Activated naive CD4-positive, alpha-beta T cell treated with anti-CD3 and anti-CD28 coated beads, Interleukin-2, amount 50 U/mL, for 16 hours (primary cell): ENCODE data around the gene LRRD1.
"Not testable (repeated sequence)": the region's sequence is repeated elsewhere in the genome, so short reads cannot be mapped to it uniquely, and the experiment has no call there.

Source experiments
- DNase-seq: peaks from one replicate; pipeline ENCODE4 v3.0.0-alpha.2; 2020

Gene LRRD1

DNA sequence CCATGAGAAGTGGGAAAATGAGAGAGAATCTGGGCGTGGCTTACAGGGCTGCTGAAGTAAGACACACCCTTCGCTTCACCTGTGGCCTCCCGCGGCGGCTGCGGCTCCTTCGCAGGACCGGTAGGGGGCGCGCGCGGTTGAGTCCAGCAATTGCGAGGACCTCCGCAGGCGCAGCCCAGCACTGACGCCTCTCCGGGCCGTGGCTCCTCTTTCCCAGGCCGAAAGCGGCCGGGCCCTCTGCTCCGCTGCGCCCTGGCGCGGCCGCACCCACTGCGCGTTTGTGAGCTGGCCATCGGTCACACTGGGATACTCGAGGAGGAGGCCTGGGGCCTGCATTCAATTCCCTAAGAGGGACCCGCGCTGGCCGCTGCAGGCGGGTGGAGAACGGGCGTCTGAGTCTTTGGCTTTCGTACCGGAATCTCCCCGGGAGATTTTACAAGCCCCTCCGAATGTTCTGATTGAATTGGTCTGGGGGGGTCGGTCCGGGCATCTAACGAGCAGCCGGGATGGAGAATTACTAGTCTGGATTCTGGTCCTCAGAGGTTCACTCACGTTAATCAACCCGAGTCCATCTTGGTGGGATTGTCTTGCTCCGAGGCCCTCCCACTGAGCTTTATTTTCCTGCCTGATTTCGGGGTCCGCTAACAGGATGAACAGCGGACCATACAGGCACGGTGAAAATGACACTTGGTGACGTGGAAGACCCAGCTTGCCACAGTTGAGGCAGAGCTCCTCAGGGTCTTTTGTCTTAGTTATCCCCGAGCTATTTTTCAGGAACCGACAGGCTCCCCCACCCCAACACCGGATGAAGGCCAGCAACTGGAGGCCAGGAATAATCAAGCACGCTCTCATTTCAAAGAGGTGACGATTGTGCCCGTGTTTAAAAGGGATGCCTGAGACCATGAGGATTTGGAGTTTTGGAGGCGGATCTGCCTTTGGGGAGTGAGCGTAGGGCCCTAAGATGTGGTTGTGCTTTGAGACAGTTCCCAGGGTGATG, at the start of gene LRRD1:
Gene LRRD1, minus strand, starts transcription at position 215 of the 997 bp plus-strand sequence. CDS start 13,940 bp downstream, outside the sequence.
- DNase-seq = peak; percentile 90

DNA sequence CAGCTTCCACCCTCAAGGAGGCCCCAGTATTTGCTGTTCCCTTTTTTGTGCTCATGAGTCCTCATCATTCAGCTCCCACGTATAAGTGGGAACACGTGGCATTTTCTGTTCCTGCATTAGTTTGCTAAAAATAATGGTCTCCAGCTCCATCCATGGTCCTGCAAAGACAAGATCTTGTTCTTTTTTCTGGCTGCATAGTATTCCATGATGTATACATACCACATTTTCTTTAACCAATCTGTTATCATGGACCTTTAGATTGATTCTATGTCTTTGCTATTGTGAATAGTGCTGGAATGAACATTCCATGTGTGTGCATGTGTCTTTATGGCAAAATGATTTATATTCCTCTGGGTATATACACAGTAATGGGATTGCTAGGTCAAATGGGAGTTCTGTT, 49.8 kb upstream of the LRRD1 start:
- no peak for DNase-seq

DNA sequence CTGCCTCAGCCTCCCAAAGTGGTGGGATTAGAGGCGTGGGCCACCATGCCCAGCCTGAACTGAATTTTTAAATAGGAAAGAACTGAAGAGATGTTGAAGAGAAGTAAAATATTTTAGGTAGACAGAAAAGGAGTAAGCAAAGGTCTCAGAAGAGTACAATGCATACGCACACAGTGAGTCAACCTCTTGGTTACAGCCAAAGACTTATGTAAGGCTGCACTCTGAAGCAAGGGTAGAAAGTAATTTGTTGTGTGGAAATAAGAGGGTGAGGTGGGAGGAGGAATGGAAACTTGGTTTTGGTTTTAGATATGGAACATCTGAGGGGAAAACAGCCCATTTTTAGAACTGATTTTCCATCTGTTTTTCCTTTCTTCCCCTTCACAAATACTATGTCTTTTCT, 49.2 kb upstream of the LRRD1 start:
- no peak for DNase-seq

DNA sequence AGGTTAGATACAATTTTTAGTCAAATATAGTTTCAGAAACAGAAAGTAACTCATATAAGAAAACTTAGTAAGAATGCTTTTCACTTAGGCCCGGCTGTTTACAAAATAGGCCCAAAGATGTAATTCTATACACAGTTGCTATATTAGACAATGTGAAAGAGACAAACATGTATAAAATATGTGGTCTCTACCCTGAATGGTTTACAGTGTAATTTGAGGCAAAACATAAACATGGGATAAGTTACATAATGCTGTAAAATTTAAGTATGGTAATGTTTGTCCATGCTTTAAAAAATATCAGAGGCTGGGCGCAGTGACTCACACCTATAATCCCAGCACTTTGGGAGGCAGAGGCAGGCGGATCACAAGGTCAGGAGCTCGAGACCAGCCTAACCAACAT, 48.0 kb upstream of the LRRD1 start:
- no peak for DNase-seq

DNA sequence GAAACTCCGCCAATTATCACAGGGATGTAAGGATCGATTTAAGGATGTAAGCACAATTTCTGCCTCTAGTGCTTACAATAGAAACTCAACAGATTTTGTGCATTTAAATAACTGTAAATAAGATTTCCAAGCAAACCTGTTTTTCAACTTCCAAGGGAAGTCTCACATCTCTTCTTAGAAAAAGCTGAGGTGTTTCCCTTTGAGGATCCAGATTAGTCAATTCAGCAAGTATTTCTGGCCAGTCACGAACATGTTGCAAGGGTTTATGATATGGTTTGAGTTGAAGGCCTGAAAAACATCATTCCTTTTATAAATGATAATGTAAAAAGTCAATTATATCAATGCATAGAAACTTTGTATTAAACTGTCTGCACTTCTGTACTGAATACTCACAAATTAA, 42.8 kb upstream of the LRRD1 start:
- no peak for DNase-seq

DNA sequence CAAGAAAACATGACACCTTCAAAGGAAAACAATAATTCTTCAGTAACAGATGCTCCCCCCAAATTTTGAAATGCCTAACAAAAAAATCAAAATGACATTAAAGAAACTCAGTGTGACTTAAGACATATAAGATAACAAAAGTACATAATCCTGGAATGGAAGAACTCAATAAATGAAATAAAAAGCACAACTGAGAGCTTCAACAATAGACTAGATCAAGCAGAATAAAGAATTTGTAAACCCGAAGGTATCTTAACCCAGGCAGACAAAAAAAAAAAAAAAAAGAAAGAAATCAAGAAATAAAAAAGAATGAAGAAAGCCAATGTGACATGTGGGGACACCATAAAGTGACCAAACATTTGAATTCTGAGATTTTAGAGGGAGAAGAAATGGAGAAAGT, 27.7 kb upstream of the LRRD1 start:
- no peak for DNase-seq

DNA sequence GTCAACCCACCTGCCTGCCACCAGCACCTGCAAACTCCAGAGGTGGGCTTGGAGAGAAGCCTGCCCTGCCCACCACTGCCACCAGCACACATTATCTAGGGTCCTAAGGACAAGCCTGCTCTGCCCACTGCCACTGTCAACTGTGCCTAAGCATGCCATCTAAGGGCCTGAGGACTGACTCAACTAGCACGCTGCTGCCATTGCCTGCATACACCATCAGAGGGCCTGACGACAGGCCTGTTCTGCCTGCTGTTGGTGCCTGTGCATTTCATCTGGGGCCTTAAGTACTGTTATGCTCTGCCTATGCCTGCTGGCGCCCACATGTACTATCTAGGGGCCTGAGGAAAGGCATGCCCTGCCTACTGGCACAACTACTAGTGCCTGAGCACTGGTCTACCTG, 27.0 kb upstream of the LRRD1 start:
- DNase-seq = no peak

DNA sequence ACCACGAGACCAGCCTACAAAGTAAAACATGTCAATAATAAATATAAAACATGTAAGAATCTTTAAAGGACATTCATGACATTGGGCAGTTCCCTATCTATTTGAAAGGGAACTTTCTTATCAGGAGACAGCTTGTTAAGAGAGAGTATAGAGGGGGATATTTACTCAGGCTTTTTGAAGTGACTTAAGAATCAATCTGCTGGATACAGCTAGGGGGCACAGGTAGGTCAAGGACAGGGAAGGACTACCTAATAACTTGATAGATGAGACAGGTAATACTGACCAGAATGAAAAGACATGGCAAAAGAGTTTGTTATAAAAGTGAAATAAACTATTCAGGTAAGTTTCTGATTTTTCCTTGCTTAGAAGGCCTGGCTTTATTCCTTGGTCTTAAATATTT, 21.8 kb upstream of the LRRD1 start:
- no peak for DNase-seq

DNA sequence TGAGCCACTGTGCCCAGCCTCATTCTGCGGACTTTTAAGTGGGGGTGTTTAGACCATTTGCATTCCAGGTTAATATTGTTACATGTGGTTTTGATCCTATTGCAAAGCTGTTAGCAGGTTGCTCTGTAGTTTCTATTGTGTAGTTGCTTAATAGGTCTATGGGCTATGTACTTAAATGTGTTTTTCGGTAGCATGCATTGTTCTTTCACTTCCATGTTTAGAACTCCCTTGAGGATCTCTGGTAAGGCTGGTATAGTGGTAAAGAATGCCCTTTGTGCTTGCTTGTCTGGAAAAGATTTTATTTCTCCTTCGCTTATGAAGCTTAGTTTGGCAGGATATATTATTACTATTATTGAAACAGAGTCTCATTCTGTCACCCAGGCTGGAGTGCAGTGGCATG, 13.4 kb upstream of the LRRD1 start:
- DNase-seq = no peak

DNA sequence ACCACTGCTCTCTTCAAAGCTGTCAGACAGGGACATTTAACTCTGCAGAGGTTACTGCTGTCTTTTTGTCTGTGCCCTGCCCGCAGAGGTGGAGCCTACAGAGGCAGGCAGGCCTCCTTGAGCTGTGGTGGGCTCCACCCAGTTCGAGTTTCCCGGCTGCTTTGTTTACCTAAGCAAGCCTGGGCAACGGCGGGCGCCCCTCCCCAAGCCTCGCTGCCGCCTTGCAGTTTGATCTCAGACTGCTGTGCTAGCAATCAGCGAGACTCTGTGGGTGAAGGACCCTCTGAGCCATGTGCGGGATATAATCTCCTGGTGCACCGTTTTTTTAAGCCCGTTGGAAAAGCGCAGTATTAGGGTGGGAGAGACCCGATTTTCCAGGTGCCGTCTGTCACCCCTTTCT, 10.3 kb upstream of the LRRD1 start:
- DNase-seq = not testable (repeated sequence)

DNA sequence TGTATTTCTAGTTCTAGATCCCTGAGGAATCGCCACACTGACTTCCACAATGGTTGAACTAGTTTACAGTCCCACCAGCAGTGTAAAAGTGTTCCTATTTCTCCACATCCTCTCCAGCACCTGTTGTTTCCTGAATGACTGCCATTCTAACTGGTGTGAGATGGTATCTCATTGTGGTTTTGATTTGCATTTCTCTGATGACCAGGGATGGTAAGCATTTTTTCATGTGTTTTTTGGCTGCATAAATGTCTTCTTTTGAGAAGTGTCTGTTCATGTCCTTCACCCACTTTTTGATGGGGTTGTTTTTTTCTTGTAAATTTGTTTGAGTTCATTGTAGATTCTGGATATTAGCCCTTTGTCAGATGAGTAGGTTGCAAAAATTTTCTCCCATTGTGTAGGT, 5.4 kb upstream of the LRRD1 start:
- DNase-seq = not testable (repeated sequence)

DNA sequence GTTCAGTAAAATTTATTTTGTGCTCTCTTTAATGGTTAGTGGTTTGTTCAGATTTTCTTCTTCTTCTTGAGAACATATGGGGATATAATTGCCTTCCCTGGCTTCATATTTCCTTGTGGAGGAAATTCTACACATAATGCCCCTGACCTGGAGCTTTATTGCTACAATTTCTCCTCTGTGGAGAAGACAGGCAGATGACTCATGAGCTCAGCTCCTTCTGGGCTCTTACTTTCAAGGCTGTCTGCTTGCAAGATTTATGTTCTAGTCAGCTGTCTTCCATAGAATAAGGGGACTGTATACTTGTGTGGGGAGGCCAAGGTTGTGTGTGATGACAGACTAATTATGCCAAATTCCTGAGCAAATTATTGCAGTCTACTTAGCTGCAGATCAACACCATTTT, 1.6 kb downstream of the LRRD1 start:
- no peak for DNase-seq

DNA sequence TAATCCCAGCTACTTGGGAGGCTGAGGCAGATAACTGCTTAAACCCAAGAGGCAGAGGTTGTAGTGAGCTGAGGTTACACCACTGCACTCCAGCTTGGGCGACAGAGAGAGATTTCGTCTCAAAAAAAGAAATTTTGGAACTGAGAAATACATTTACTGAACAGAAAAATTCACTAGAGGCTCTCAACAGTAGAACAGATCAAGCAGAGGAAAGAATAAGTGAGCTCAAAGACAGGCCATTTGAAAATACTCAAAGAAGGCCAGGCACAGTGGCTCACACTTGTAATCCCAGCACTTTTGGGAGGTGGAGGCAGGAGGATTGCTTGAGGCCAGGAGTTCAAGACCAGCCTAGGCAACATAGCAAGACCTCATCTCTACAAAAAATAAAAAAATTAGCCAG, 9.4 kb downstream of the LRRD1 start:
- not testable (repeated sequence) for DNase-seq

DNA sequence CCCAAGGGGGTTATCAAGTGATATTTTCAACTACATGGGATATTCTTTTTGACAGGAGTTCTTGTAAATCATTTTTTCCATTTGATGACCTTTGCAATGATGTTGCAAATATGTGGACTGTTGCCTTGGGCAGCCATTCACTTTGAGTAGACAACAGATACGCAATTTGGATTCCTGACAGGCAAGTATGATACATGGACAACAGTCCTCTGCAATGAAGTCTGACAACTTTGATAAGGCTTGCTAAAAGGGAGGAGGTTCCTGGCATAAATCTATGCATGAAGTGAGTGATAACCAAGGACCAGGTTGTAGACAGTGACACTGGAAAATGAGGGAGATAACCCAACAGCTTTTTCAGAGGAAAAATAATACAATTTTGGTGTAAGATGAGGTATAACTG, 17.7 kb downstream of the LRRD1 start:
- DNase-seq = no peak

DNA sequence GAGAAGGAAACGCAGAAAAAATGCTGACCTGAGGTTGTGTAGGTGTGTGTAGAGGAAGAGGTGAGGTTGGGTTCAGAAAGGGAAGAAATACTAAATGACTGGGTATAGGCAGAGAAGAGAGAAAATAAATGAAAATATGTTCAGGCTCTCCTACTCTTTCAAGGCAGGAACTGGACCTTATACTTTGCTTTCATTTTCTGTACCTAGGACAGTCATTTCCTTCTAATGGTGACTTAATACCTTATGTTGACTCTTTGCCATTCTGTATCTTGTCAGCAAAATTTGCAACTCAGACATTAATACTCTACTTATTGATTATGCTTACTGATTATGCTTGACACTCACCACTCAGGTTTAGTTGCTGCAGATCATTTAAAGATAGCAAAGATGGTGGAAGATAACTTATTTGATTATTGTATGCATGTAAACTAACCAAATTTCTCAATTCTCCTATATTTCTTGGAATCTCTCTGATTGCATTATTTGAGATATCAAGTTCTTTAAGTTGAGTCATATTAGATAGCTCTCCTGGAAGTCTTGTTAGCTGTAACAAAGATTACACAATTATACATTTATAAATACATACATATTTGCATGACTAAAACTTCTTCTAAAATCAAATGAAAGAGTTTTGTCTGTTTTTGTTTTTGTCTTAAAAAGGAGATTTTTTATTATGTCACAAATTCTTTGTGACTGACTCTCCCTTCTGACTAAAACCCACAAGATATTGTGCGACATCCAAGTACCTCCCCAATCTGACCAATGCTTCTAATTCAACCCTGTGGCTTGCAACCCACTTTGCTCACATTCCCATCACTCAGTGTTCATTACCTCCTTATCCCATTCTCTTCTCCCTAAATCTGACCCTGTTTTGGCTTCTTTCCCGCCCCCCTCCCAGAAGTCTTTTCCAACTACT, 20.0 kb downstream of the LRRD1 start:
- DNase-seq = no peak

DNA sequence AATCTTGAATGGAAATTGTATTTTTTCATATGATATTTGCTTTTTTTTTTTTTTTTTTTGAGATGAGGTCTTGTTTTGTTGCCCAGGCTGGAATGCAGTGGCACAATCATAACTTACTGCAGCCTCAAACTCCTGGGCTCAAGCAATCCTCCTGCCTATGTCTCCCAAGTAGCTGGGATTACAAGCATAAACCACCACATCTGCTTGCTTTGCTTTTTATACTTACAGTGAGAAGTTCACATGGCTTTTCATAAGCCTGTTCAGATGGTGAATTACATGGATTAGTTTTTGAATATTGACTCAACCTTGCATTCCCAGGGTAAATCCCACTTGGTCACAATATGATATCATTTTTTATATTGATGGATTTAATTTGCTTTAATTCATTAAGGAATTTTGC, 22.0 kb downstream of the LRRD1 start:
- DNase-seq = no peak

DNA sequence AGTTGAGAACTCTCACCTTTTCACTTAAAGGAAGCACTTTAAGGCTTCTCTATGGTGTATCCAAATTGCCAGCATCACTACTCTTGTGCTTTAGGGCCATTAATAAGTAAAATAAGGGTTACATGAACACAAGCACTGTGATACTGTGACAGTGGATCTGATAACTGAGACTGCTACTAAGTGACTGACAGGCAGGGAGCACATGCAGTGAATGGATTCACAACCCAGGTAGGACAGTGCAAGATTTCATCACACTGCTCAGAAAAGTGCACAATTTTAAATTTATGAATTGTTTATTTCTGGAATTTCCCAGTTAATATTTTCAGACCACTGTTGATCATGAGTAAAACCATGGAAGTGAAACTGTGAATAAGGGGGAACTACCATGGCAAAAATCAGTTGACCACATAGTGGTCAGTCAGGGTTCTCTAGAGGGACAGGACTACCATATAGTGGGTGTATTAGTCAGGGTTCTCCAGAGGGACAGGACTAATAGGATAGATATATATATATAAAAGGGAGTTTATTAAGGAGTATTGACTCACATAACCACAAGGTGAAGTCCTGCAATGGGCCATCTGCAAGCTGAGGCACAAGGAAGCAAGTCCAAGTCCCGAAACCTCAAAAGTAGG, 23.7 kb downstream of the LRRD1 start:
- no peak for DNase-seq

DNA sequence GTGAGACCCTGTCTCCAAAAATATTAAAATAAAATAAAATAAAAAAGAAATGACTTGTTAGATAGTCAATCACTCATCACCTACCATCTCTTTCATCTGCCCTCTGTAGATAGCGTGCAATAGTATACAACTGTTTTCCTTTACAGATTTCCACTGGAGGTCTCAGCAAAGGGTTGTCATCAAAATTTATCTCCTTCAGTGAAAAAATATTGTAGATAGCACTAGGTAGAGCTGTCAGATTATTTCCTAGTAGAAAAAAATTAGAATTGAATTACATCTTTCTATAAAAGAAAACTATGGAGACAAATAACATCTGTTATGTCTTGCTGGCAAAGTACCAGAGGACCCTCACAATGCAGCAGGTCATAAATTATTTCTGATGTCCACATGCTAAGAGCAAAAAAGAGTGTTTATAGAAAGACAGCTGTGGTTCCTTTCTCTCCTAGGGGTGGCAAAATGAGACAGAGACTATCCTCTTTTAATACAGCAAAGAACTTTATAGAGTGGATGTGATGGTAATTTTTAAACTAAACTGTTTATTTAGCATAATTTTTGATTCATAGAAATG, 28.4 kb downstream of the LRRD1 start:
- DNase-seq = no peak

DNA sequence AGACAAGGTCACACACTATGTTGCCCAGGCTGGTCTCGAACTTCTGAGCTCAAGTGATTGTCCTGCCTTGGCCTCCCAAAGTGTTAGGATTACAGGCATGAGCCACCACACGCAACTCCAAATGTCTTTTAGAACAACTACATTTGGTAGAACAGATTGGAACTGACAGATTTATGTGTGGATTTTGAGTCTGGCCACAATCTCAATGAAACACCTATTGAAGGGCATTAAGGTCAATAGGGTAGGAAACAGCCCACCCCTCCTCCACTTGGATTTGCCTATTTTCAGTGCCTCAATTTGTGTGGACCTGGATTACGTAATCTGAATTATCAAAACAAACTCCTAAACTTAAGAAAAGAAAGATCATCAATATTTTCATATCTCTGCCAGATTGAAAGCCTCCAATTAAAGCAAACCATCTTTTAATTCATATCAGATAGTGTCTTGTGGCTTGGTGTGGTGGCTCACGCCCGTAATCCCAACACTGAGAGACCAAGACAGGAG, 29.2 kb downstream of the LRRD1 start:
- DNase-seq = no peak

DNA sequence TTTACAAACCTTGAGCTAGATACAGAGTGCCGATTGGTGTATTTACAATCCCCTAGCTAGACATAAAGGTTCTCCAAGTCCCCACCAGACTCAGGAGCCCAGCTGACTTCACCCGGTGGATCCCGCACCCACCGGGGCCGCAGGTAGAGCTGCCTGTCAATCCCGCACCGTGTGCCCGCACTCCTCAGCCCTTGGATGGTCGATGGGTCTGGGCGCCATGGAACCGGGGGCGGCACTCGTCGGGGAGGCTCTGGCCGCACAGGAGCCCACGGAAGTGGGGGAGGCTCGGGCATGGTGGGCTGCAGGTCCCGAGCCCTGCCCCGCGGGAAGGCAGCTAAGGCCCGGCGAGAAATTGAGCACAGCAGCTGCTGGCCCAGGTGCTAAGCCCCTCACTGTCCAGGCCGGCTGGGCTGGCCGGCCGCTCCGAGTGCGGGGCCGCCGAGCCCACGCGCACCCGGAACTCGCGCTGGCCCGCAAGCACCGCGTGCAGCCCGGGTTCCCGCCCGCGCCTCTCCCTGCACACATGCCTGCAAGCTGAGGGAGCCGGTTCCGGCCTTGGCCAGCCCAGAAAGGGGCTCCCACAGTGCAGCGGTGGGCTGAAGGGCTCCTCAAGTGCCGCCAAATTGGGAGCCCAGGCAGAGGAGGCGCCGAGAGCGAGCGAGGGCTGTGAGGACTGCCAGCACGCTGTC, 35.6 kb downstream of the LRRD1 start:
- not testable (repeated sequence) for DNase-seq

DNA sequence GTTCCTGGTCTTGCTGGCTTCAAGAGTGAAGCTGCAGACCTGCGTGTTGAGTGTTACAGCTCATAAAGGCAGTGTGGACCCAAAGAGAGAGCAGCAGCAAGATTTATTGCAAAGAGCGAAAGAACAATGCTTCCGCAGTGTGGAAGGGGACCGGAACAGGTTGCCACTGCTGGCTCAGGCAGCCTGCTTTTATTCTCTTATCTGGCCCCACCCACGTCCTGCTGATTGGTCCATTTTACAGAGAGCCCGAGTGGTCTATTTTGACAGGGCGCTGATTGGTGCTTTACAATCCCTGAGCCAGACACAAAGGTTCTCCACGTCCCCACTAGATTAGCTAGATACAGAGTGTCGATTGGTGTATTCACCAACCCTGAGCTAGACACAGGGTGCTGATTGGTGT, 36.2 kb downstream of the LRRD1 start:
- not testable (repeated sequence) for DNase-seq

DNA sequence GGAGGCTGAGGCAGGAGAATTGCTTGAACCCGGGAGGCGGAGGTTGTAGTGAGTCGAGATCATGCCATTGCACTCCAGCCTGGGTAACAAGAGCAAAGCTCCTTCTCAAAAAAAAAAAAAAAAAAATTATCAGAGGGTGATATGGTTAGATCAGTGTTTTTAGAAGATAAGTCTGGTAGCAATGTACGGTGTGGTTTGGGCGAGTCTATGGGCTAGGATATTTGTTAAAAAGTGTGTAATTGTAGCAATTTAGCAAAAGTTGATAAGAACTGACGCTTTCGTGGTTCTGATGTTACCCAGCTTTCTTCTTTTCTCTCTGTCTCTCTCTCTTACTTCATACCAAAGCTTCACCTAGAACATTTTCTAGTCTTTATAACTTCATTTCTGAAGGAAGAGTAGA, 37.8 kb downstream of the LRRD1 start:
- no peak for DNase-seq
